Head of caudate nucleus (tissue), 42 donors: Measurements from ENCODE around the gene ZFP36L1.

ENCODE experiments used
- DNase-seq, 42 donors: peaks; one replicate each; pipeline versions ENCODE4 v3.0.0 to v3.0.0-alpha.2; 2020 to 2021; ENCODE audit warnings: mixed read lengths in 7 of 42
- intact Hi-C: fragments of 100-400 bp; cut with DNase I; formaldehyde crosslinking; loops from one replicate; pipeline ENCODE4 v1.15.0; 2022

The ZFP36L1 gene

DNA sequence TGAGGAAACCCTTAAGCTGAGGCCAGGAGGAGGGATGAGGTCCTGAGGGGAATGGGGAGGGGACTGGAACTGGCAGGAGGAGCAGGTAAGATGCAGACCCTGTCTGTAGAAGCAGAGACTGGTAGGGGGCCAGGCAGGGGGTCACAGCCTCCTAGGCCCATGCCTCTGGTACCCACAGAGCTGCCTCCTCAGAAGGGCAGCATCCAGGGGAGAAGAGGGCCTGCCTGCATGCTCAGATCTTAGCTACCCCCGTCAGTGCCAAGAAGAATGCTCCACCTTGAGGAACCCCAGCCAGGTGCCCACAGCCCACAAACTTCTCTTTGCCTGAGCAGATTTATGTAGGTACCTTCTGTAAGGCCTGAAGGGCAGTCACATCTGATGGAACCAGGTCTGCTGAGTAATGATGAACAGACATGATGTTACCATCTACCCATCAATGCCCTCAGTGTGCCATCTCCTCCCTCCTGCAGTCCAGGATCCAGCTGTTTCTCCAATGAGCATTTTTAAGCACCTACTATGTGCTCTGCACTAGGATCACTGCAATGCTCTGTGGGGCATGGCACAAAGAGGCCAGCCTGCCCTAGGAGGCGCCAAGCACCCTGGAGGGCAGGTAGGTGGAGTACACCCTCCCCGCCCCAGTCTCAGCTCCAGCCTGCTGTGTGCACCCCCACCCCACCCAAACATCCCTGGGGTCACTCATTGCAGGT lies 24.8 kb upstream of the ZFP36L1 start:
- DNase-seq = peak in 1 of 42 donors; percentile 23
- intact Hi-C loops = loop anchor here (5.0 kb wide), 1 partner anchor 875 kb away; no protein-coding TSS in a partner anchor

GRCh38 chr14:68816943-68817430 lies 24.1 kb upstream of the ZFP36L1 start:
- DNase-seq = no peak
- intact Hi-C loops = loop anchor here (5.0 kb wide), 1 partner anchor 875 kb away; no protein-coding TSS in a partner anchor

GRCh38 chr14:68816183-68816942 lies 23.5 kb upstream of the ZFP36L1 start:
- intact Hi-C loops = loop anchor here (5.0 kb wide), 1 partner anchor 874 kb away; no protein-coding TSS in a partner anchor
- peak; percentile 66 to 96 (median 89) for DNase-seq

- intact Hi-C loops = loop anchor here (5.0 kb wide), 1 partner anchor 873 kb away; no protein-coding TSS in a partner anchor
- DNase-seq = peak in 3 of 42 donors; percentile 6 to 49 (median 24)
Measured at GRCh38 chr14:68815298-68816182, 22.7 kb upstream of the ZFP36L1 start.

GRCh38 chr14:68814539-68815297 lies 21.9 kb upstream of the ZFP36L1 start:
- DNase-seq = peak in 19 of 42 donors; percentile 25 to 68 (median 44)
- intact Hi-C loops = loop anchor here (5.0 kb wide), 1 partner anchor 872 kb away; no protein-coding TSS in a partner anchor

DNA sequence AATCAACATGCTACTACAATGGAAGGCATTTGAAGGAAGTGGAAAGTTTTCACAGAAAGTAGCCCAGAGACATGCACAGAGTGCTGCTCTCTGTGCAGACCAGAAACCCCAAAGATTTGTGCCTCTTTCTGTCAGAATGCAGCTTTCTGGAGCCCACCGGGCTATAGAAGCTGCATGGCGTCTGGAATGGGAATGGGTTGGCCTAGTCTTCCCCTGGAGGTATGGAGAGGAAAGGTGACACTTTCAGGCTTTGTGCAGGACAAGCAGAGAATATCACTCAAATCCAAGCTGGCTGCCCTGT lies 21.3 kb upstream of the ZFP36L1 start:
- DNase-seq = no peak
- intact Hi-C loops = no loop called here

DNA sequence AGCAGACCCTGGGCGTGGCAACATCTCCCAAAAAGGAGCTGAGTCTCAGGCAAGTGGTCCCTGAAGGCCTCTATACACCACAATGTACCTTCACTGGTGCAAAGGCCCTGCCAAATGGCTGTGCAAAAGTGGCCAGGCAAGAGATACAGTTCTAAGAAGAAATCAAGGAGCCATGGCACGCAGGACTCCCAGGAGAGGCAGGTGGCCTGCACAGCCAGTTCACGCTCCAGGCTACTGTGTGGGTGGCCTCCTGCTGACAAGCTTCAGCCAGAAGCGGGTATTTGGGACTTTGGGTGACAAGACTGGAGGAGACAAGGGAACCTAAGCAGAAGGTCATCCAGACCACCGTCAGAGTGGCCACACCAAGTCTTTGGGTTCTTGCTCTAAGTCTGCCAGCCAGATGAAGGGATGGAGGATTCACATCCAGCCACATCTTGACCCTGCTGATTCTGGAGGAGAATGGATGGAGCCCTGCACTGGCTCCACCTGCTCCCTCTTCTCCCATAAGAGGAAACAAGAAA lies 20.5 kb upstream of the ZFP36L1 start:
- intact Hi-C loops = no loop called here

DNA sequence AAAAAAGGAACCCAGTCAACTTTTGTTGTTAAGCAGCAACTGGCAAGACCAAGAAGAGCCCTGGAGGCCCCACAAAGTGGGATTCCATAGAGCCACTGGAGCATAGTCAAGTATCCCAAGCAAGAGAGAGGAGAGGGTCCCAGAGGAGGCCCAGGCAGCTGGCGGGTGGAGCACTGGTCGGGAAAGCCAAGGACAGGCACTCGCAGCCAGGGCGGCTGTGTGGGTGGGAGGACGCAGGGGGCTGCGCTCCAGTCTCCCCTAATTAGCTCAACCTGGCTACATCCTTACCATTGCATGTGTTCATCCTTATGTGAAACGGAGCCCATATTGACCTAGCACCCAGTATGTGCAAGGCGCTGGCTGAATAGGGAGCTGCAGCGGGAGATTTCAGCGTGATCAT lies 18.3 kb upstream of the ZFP36L1 start:
- DNase-seq = peak in 2 of 42 donors; percentile 22 to 27
- intact Hi-C loops = no loop called here

More for the DNA sequence above, 20.5 kb upstream of the ZFP36L1 start:
- peak in 2 of 42 donors; percentile 24 to 31 for DNase-seq

DNA sequence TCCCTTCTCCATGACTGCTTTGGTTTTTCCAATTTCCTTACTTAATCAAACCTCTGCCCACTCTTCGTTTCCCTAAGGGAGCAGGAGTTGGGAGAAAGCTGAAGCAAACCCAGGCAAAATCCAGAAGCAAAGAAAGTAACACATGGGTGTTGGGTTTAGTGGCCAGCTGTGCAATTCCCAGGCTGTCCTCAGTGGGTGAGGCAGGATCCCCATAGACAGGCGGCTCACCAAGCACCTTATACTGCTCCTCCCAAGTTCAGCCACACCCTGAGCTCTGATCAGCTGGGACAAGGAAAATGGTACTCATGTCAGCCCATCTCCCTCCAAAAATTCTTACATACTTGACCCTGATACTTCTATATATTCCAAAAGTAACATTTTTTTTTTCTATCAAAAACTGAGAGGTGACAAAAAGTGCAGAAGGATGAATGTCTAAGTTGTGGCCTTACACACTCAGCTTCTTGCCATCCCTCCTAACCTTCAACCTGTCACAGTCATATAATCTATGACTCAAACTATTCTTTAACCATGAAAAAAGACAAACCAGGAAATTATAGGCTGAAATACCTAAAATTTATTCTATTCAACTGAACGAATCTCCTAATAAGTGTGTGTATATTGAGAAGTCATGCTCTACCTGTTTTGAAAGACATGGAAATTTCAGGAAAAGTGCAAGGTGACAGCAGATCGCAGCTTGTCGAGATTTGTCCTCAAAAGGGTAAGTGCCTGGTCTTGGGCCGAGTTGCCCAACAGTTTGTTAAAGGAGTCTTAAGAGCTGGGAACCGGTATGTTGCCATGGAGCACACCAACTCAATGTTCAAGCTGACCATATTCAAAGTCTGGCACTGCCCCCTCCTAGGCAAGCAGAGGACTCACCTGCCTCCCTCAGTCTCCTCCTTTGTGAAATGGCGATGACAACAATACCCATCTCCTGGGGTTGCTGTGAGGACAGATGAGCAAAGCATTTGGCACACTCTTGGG lies 17.6 kb upstream of the ZFP36L1 start:
- DNase-seq = peak in 2 of 42 donors; percentile 29 to 31
- intact Hi-C loops = no loop called here

- peak in 2 of 42 donors; percentile 15 to 16 for DNase-seq
- intact Hi-C loops = no loop called here
Measured at GRCh38 chr14:68809524-68809923, 16.7 kb upstream of the ZFP36L1 start.

DNA sequence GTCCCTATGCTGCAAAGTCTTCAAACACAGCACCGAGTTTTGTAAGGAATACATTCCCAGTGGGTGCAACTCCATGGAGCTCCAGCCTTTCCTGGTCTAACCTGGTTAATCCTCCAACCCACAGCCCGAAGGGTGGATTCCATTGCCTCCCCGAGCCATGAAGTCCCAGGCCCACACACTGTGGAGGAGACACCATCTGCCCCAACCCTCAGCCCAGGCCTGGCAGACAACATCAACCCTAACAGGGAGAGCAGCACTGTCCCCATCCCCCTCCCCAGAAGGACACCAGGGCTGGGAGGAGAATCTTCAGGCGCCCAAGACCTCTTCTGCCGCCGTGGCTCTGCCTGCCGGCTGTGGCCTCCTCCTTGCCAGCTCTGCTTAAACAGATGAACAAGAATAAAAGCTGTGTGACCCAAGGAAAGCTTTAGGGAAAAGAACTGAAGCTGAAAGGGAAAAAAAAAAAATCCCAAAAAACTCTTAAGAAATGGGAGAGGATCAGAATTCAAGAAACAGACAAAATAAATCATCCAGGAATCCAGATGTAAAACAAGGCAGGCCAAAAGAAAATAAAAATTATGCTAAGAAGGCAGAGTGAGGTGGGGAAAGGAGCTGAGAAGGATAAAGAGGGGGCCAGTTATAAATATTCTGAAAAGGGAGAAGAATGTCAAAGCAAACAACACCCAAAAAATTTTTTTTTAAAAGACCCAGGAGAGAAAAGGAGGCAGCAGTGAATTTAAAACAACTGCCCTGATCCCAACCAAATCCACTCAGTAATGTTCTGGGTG lies 16.0 kb upstream of the ZFP36L1 start:
- intact Hi-C loops = no loop called here
- DNase-seq = peak in 2 of 42 donors; percentile 24 to 39

DNA sequence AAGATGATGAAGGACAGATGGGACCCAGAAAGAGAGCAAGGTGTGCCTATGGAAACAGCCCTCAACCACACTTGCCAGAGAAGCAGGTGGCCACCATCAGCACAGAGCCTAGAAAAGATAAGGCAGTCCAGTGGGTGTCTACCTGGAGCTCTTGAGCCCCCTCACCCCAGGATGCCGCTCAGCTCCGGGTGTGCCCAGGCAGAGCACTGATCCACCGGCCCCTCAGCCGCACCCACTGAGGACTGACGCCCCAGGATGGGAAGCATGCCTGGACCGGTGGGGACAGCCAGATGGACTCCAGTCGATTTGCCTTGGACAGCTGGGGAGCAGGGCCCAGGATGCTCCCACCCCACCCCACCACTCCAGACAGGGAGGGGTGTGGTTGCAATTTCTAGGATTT lies 15.1 kb upstream of the ZFP36L1 start:
- intact Hi-C loops = no loop called here
- DNase-seq = peak in 2 of 42 donors; percentile 15 to 31

DNA sequence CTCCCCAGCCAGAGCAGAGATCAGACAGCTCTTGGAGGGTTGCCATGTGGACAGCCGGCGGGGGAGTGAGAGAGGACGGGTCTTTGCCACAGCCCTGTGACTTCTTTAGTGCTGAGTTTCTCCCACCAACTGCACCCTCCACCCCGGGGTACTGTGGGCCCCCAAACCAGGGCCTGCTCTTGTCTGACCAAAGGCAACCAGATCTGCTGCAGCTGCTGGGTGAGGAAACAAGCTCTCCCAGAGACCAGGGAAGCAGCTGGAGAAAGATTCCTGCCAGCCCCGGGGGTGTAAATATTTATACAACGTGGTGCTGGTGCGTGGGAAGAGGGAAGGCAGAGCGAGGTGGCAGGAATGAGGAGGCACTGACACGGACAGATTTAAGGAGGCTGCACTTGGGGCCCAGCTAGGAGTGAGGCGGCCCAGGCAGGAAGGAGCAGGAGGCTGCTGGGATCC lies 14.3 kb upstream of the ZFP36L1 start:
- DNase-seq = peak in 13 of 42 donors; percentile 27 to 62 (median 47)
- intact Hi-C loops = no loop called here

GRCh38 chr14:68806526-68807147 lies 13.8 kb upstream of the ZFP36L1 start:
- peak in 3 of 42 donors; percentile 6 to 42 (median 25) for DNase-seq

GRCh38 chr14:68805414-68805813 lies 12.5 kb upstream of the ZFP36L1 start:
- intact Hi-C loops = no loop called here
- no peak for DNase-seq

More at GRCh38 chr14:68806526-68807147, 13.8 kb upstream of the ZFP36L1 start:
- intact Hi-C loops = no loop called here
